Measurements from ENCODE around the gene LATS1.
A peak's percentile ranks its signal among the peaks of the same experiment; 100 is the strongest.

The LATS1 gene

GRCh38 chr6:149717588-149718458 lies at the start of gene LATS1:
LATS1 (minus strand) TSS chr6:149718101; CDS start chr6:149702126, 15,975 bp downstream.
- peak; percentile 93 for DNase-seq (ENCODE audit: low read depth)
- TF ChIP-seq POLR2A (IDR thresholded peaks at IDR 0.05; ENCODE audit: extremely low read depth, insufficient read length): peak; percentile 92
- TF ChIP-seq MYC (IDR thresholded peaks at IDR 0.05; ENCODE audit: low read depth, low read length): peak; percentile 55; the same call in 1 of the 2 replicates
- TF ChIP-seq MAX (IDR thresholded peaks at IDR 0.05; ENCODE audit: low read depth, low read length): peak; percentile 29
- no peak for TF ChIP-seq CTCF (IDR thresholded peaks at IDR 0.05; ENCODE audit: low read depth, low read length)
- peak within 1 kb of the TSS; percentile 77 for H3K4me3 ChIP-seq (ENCODE audit: low read depth, low read length)

GRCh38 chr6:149766156-149766769 lies 48.4 kb upstream of the LATS1 start:
- TF ChIP-seq MYC (IDR thresholded peaks at IDR 0.05; ENCODE audit: low read depth, low read length): no peak
- no peak for TF ChIP-seq POLR2A (IDR thresholded peaks at IDR 0.05; ENCODE audit: extremely low read depth, insufficient read length)
- no peak for TF ChIP-seq CTCF (IDR thresholded peaks at IDR 0.05; ENCODE audit: low read depth, low read length)
- TF ChIP-seq MAX (IDR thresholded peaks at IDR 0.05; ENCODE audit: low read depth, low read length): no peak
- DNase-seq (ENCODE audit: low read depth): peak; percentile 27
- H3K4me3 ChIP-seq (ENCODE audit: low read depth, low read length): no peak overlapping the region

GRCh38 chr6:149763866-149764265 lies 46.0 kb upstream of the LATS1 start:
- DNase-seq (ENCODE audit: low read depth): no peak
- H3K4me3 ChIP-seq (ENCODE audit: low read depth, low read length): no peak overlapping the region
- no peak for TF ChIP-seq MYC (IDR thresholded peaks at IDR 0.05; ENCODE audit: low read depth, low read length)
- no peak for TF ChIP-seq MAX (IDR thresholded peaks at IDR 0.05; ENCODE audit: low read depth, low read length)
- TF ChIP-seq CTCF (IDR thresholded peaks at IDR 0.05; ENCODE audit: low read depth, low read length): no peak

- TF ChIP-seq MYC (IDR thresholded peaks at IDR 0.05; ENCODE audit: low read depth, low read length) (no peak), POLR2A (IDR thresholded peaks at IDR 0.05; ENCODE audit: extremely low read depth, insufficient read length) (no peak), MAX (IDR thresholded peaks at IDR 0.05; ENCODE audit: low read depth, low read length) (no peak), CTCF (IDR thresholded peaks at IDR 0.05; ENCODE audit: low read depth, low read length) (no peak)
- DNase-seq (ENCODE audit: low read depth): peak; percentile 75
- H3K4me3 ChIP-seq (ENCODE audit: low read depth, low read length): no peak overlapping the region
Measured at GRCh38 chr6:149761438-149761837, 43.5 kb upstream of the LATS1 start.

- DNase-seq (ENCODE audit: low read depth): no peak
Measured at GRCh38 chr6:149756261-149756636, 38.3 kb upstream of the LATS1 start.

More at GRCh38 chr6:149756261-149756636, 38.3 kb upstream of the LATS1 start:
- no peak overlapping the region for H3K4me3 ChIP-seq (ENCODE audit: low read depth, low read length)
- TF ChIP-seq MAX (IDR thresholded peaks at IDR 0.05; ENCODE audit: low read depth, low read length) (no peak), CTCF (IDR thresholded peaks at IDR 0.05; ENCODE audit: low read depth, low read length) (no peak), POLR2A (IDR thresholded peaks at IDR 0.05; ENCODE audit: extremely low read depth, insufficient read length) (no peak), MYC (IDR thresholded peaks at IDR 0.05; ENCODE audit: low read depth, low read length) (no peak)

Data from NB4 (cell line).